Measurements from ENCODE around the gene PDF. TPM values are rescaled to one million over a fixed set of nuclear protein-coding genes. Genes with fewer than 3 reads are reported as not detected.

Gene PDF
- total RNA-seq, 1 experiment from 2014 or later = 32.4 TPM

GRCh38 chr16:69320740-69321073, 9.7 kb downstream of the PDF start:
- no peaks in the 10 kb centered on the region for H3K27me3 ChIP-seq (replicated peaks; ENCODE audit: insufficient read depth, low read depth, low read length, poor library complexity)
- TF ChIP-seq EZH2 (IDR thresholded peaks at IDR 0.05; ENCODE audit: borderline replicate concordance, low read depth, low read length, poor library complexity, severe bottlenecking) = no peak
- TF ChIP-seq CTCF (conservative IDR thresholded peaks at IDR 0.05; ENCODE audit: low read depth, low read length) = no peak
- no peak overlapping the region for H3K4me3 ChIP-seq (ENCODE audit: low read depth, low read length, poor library complexity, severe bottlenecking)
- peaks cover 92% of the 10 kb centered on the region for H3K36me3 ChIP-seq (ENCODE audit: insufficient read depth, low read length, poor library complexity, severe bottlenecking)
- CTCF ChIA-PET = no interaction called here
- H3K9me3 ChIP-seq (ENCODE audit: low read depth, low read length, poor library complexity, severe bottlenecking) = no peaks in the 10 kb centered on the region
- no TSS peak for BruUV-seq (replicated peaks)
- H3K4me1 ChIP-seq (ENCODE audit: insufficient read depth, low read length, poor library complexity, severe bottlenecking) = no peaks in the 10 kb centered on the region
- no peak overlapping the region for H3K27ac ChIP-seq (ENCODE audit: low read depth, low read length, poor library complexity, severe bottlenecking)
- DNase-seq (ENCODE audit: low spot score) = no peak
- intact Hi-C loops (cut with micrococcal nuclease; ENCODE audit: unreplicated experiment) = no loop called here
- POLR2A ChIA-PET (ENCODE audit: low non-redundant PET) = no interaction called here

- no peaks in the 10 kb centered on the region for H3K4me1 ChIP-seq (ENCODE audit: insufficient read depth, low read length, poor library complexity, severe bottlenecking)
- CTCF ChIA-PET = no interaction called here
- intact Hi-C loops (cut with micrococcal nuclease; ENCODE audit: unreplicated experiment) = no loop called here
- no peak for TF ChIP-seq EZH2 (IDR thresholded peaks at IDR 0.05; ENCODE audit: borderline replicate concordance, low read depth, low read length, poor library complexity, severe bottlenecking)
- no peaks in the 10 kb centered on the region for H3K27me3 ChIP-seq (replicated peaks; ENCODE audit: insufficient read depth, low read depth, low read length, poor library complexity)
- POLR2A ChIA-PET (ENCODE audit: low non-redundant PET) = no interaction called here
- H3K4me3 ChIP-seq (ENCODE audit: low read depth, low read length, poor library complexity, severe bottlenecking) = no peak overlapping the region
- no TSS peak for BruUV-seq (replicated peaks)
- H3K9me3 ChIP-seq (ENCODE audit: low read depth, low read length, poor library complexity, severe bottlenecking) = no peaks in the 10 kb centered on the region
- H3K27ac ChIP-seq (ENCODE audit: low read depth, low read length, poor library complexity, severe bottlenecking) = no peak overlapping the region
- H3K36me3 ChIP-seq (ENCODE audit: insufficient read depth, low read length, poor library complexity, severe bottlenecking) = peaks cover 96% of the 10 kb centered on the region
- no peak for DNase-seq (ENCODE audit: low spot score)
Observed at GRCh38 chr16:69319826-69320739, 10.3 kb downstream of the PDF start.

GRCh38 chr16:69319381-69319780, 11.0 kb downstream of the PDF start:
- no peak overlapping the region for H3K4me3 ChIP-seq (ENCODE audit: low read depth, low read length, poor library complexity, severe bottlenecking)
- no TSS peak for BruUV-seq (replicated peaks)
- CTCF ChIA-PET = no interaction called here
- DNase-seq (ENCODE audit: low spot score) = no peak
- H3K9me3 ChIP-seq (ENCODE audit: low read depth, low read length, poor library complexity, severe bottlenecking) = no peaks in the 10 kb centered on the region
- H3K27ac ChIP-seq (ENCODE audit: low read depth, low read length, poor library complexity, severe bottlenecking) = no peak overlapping the region
- no peaks in the 10 kb centered on the region for H3K4me1 ChIP-seq (ENCODE audit: insufficient read depth, low read length, poor library complexity, severe bottlenecking)
- intact Hi-C loops (cut with micrococcal nuclease; ENCODE audit: unreplicated experiment) = no loop called here
- POLR2A ChIA-PET (ENCODE audit: low non-redundant PET) = no interaction called here
- H3K36me3 ChIP-seq (ENCODE audit: insufficient read depth, low read length, poor library complexity, severe bottlenecking) = peaks cover 96% of the 10 kb centered on the region
- TF ChIP-seq EZH2 (IDR thresholded peaks at IDR 0.05; ENCODE audit: borderline replicate concordance, low read depth, low read length, poor library complexity, severe bottlenecking) (no peak), CTCF (conservative IDR thresholded peaks at IDR 0.05; ENCODE audit: low read depth, low read length) (no peak)
- no peaks in the 10 kb centered on the region for H3K27me3 ChIP-seq (replicated peaks; ENCODE audit: insufficient read depth, low read depth, low read length, poor library complexity)

GRCh38 chr16:69318911-69319289, 11.5 kb downstream of the PDF start:
- H3K9me3 ChIP-seq (ENCODE audit: low read depth, low read length, poor library complexity, severe bottlenecking) = no peaks in the 10 kb centered on the region
- H3K27ac ChIP-seq (ENCODE audit: low read depth, low read length, poor library complexity, severe bottlenecking) = no peak overlapping the region
- H3K4me3 ChIP-seq (ENCODE audit: low read depth, low read length, poor library complexity, severe bottlenecking) = no peak overlapping the region
- CTCF ChIA-PET = interaction anchor here (0.5 kb wide), 1 partner anchor 11 kb away, joined by 3 read pairs; the partner anchor contains the start of gene PDF
- intact Hi-C loops (cut with micrococcal nuclease; ENCODE audit: unreplicated experiment) = no loop called here
- DNase-seq (ENCODE audit: low spot score) = no peak
- POLR2A ChIA-PET (ENCODE audit: low non-redundant PET) = no interaction called here
- no peaks in the 10 kb centered on the region for H3K27me3 ChIP-seq (replicated peaks; ENCODE audit: insufficient read depth, low read depth, low read length, poor library complexity)
- peaks cover 92% of the 10 kb centered on the region for H3K36me3 ChIP-seq (ENCODE audit: insufficient read depth, low read length, poor library complexity, severe bottlenecking)
- BruUV-seq (replicated peaks) = no TSS peak
- TF ChIP-seq CTCF (conservative IDR thresholded peaks at IDR 0.05; ENCODE audit: low read depth, low read length) = no peak
- no peak for TF ChIP-seq EZH2 (IDR thresholded peaks at IDR 0.05; ENCODE audit: borderline replicate concordance, low read depth, low read length, poor library complexity, severe bottlenecking)
- no peaks in the 10 kb centered on the region for H3K4me1 ChIP-seq (ENCODE audit: insufficient read depth, low read length, poor library complexity, severe bottlenecking)
